ENCODE measurements around the gene FAM187B.
A peak's percentile ranks its signal among the peaks of the same experiment; 100 is the strongest.

Gene FAM187B

GRCh38 chr19:35220315-35220921, 8.1 kb downstream of the FAM187B start:
- Histone ChIP-seq H3K4me3 (ENCODE audit: low read depth, low read length) (no peak overlapping the region), H4K12ac (ENCODE audit: low read depth, low read length) (no peak overlapping the region), H3K9ac (ENCODE audit: low read length) (no peak overlapping the region), H4K8ac (ENCODE audit: low read depth, low read length) (no peak overlapping the region), H3K36me3 (ENCODE audit: control insufficient read depth in 1 of 2, insufficient read depth in 2 of 2, low read length in 2 of 2) (no peaks in the 10 kb centered on the region), H2BK120ac (ENCODE audit: insufficient read depth, low read length, poor library complexity) (no peak overlapping the region), H3K4me1 (ENCODE audit: control insufficient read depth in 1 of 2, insufficient read depth in 2 of 2, low read length in 2 of 2) (no peaks in the 10 kb centered on the region), H3K79me1 (ENCODE audit: low read length) (no peaks in the 10 kb centered on the region), H3K18ac (ENCODE audit: low read length) (no peak overlapping the region), H2BK5ac (ENCODE audit: low read depth, low read length, poor library complexity) (no peak overlapping the region), H2BK12ac (ENCODE audit: low read length) (no peak overlapping the region), H3K79me2 (ENCODE audit: control insufficient read depth, insufficient read depth, low read length, poor library complexity) (no peaks in the 10 kb centered on the region), H3K27me3 (ENCODE audit: insufficient read depth, low read length) (no peaks in the 10 kb centered on the region), H3K14ac (ENCODE audit: low read length) (no peak overlapping the region), H3K27ac (ENCODE audit: low read depth, low read length) (no peak overlapping the region), H3K4me2 (ENCODE audit: low read length) (no peak overlapping the region), H3K4ac (ENCODE audit: low read depth, low read length) (no peak overlapping the region), H2AFZ (ENCODE audit: insufficient read depth, low read length, poor library complexity) (no peak overlapping the region), H3K9me3 (ENCODE audit: insufficient read depth, low read depth, low read length) (peaks cover 10% of the 10 kb centered on the region), H4K91ac (ENCODE audit: low read depth, low read length) (no peak overlapping the region), H3K23ac (ENCODE audit: low read length) (no peak overlapping the region), H2AK5ac (ENCODE audit: low read length) (no peak overlapping the region)
- no CpG with 5 or more reads among the region's 3 CpGs for WGBS (ENCODE audit: extremely low coverage, insufficient coverage, insufficient read length)
- no peak for DNase-seq

DNA sequence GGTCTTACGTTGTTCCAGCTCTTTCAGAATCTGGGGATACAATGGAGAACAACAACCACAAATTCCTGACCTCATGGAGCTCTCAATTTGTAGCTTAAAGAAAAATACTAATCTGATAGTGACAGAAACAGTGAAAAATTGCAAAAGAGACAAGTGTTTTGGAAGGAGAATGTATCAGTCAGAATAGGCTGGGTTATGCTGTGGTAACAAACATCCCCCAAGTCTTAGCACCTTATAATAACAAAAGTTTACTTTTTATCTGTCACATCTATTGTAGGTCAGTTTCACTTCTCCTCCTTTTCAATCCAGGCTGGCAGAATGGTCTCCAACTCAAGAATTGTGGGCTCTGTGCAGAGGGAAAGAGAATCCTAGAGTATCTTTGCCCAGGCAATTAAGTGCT, 9.5 kb downstream of the FAM187B start:
- no CpG with 5 or more reads among the region's 1 CpG for WGBS (ENCODE audit: extremely low coverage, insufficient coverage, insufficient read length)
- Histone ChIP-seq H3K36me3 (ENCODE audit: control insufficient read depth in 1 of 2, insufficient read depth in 2 of 2, low read length in 2 of 2) (no peaks in the 10 kb centered on the region), H2AFZ (ENCODE audit: insufficient read depth, low read length, poor library complexity) (no peak overlapping the region), H2AK5ac (ENCODE audit: low read length) (no peak overlapping the region), H3K27me3 (ENCODE audit: insufficient read depth, low read length) (no peaks in the 10 kb centered on the region), H3K4ac (ENCODE audit: low read depth, low read length) (no peak overlapping the region), H3K79me1 (ENCODE audit: low read length) (no peaks in the 10 kb centered on the region), H3K9me3 (ENCODE audit: insufficient read depth, low read depth, low read length) (peaks cover 4% of the 10 kb centered on the region), H3K79me2 (ENCODE audit: control insufficient read depth, insufficient read depth, low read length, poor library complexity) (no peaks in the 10 kb centered on the region), H4K91ac (ENCODE audit: low read depth, low read length) (no peak overlapping the region), H3K4me3 (ENCODE audit: low read depth, low read length) (no peak overlapping the region), H2BK120ac (ENCODE audit: insufficient read depth, low read length, poor library complexity) (no peak overlapping the region), H3K4me1 (ENCODE audit: control insufficient read depth in 1 of 2, insufficient read depth in 2 of 2, low read length in 2 of 2) (no peaks in the 10 kb centered on the region), H4K8ac (ENCODE audit: low read depth, low read length) (no peak overlapping the region), H3K14ac (ENCODE audit: low read length) (no peak overlapping the region), H4K12ac (ENCODE audit: low read depth, low read length) (no peak overlapping the region), H3K18ac (ENCODE audit: low read length) (no peak overlapping the region), H3K4me2 (ENCODE audit: low read length) (no peak overlapping the region), H2BK5ac (ENCODE audit: low read depth, low read length, poor library complexity) (no peak overlapping the region), H3K23ac (ENCODE audit: low read length) (no peak overlapping the region), H3K27ac (ENCODE audit: low read depth, low read length) (no peak overlapping the region), H2BK12ac (ENCODE audit: low read length) (no peak overlapping the region), H3K9ac (ENCODE audit: low read length) (no peak overlapping the region)
- no peak for DNase-seq

DNA sequence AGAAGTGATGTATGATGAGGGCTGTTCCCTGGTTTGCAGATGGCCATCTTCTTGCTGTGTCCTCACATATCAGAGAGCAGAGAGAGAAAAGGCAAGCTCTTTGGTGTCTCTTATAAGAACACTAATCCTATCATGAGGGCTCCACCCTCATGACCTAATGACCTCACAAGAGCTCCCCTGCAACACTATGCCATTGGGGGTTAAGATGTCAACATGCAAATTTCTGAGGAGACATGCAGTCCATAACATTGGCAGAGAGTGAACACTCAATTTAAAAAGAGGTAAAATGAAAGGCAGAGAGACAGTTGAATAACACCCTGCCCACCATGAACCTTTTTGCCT, 10.9 kb downstream of the FAM187B start:
- no peak overlapping the region for H3K14ac ChIP-seq (ENCODE audit: low read length)
- no peak overlapping the region for H2BK5ac ChIP-seq (ENCODE audit: low read depth, low read length, poor library complexity)
- no peaks in the 10 kb centered on the region for H3K4me1 ChIP-seq (ENCODE audit: control insufficient read depth in 1 of 2, insufficient read depth in 2 of 2, low read length in 2 of 2)
- no peak overlapping the region for H3K9ac ChIP-seq (ENCODE audit: low read length)
- no peak overlapping the region for H2BK120ac ChIP-seq (ENCODE audit: insufficient read depth, low read length, poor library complexity)
- H3K18ac ChIP-seq (ENCODE audit: low read length): no peak overlapping the region
- H4K12ac ChIP-seq (ENCODE audit: low read depth, low read length): no peak overlapping the region
- no peak for DNase-seq
- H3K27me3 ChIP-seq (ENCODE audit: insufficient read depth, low read length): no peaks in the 10 kb centered on the region
- no peaks in the 10 kb centered on the region for H3K79me1 ChIP-seq (ENCODE audit: low read length)
- no peak overlapping the region for H4K91ac ChIP-seq (ENCODE audit: low read depth, low read length)
- H3K23ac ChIP-seq (ENCODE audit: low read length): no peak overlapping the region
- no peak overlapping the region for H3K4me2 ChIP-seq (ENCODE audit: low read length)
- H4K8ac ChIP-seq (ENCODE audit: low read depth, low read length): no peak overlapping the region
- no peak overlapping the region for H2BK12ac ChIP-seq (ENCODE audit: low read length)
- H3K79me2 ChIP-seq (ENCODE audit: control insufficient read depth, insufficient read depth, low read length, poor library complexity): no peaks in the 10 kb centered on the region
- H3K27ac ChIP-seq (ENCODE audit: low read depth, low read length): no peak overlapping the region
- H2AFZ ChIP-seq (ENCODE audit: insufficient read depth, low read length, poor library complexity): no peak overlapping the region
- no peak overlapping the region for H2AK5ac ChIP-seq (ENCODE audit: low read length)
- H3K36me3 ChIP-seq (ENCODE audit: control insufficient read depth in 1 of 2, insufficient read depth in 2 of 2, low read length in 2 of 2): no peaks in the 10 kb centered on the region
- H3K4ac ChIP-seq (ENCODE audit: low read depth, low read length): no peak overlapping the region
- H3K9me3 ChIP-seq (ENCODE audit: insufficient read depth, low read depth, low read length): no peaks in the 10 kb centered on the region
- no peak overlapping the region for H3K4me3 ChIP-seq (ENCODE audit: low read depth, low read length)

DNA sequence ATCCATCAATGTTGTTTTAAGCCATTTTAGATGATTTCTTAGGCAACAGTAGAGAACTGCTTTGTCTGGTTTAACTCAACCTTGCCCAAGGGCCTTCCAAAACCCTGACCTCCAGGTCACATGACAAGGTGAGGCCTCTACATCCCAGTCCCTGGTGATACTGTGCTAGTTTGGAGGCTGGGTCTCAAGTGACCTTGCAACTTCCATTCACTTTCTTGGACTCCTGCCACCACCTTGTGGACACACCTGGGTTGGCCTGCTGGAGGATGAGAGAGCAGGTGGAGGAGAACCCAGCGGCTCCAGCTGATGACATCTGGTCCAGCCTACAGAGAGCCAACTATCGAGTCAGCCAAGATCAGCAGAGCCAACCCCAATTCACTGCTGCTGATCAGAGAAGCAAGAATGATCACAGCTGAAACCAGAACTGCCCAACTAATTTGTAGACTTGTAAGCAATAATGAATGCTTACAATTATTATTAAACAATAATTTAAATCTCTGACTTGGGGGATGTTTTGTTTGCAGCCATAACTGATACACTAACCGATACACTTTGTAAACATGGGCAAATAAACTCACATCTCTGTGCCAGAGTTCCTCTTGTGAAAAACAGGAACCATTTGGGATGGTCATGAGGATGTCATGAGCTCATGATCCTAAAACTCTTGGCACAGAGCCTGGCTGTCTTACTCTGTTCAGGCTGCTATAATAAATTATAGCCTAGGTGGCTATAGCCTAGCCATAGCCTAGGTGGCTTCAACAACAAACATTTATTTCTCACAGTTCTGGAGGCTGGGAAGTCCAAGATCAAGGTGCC, 11.5 kb downstream of the FAM187B start:
- no peak overlapping the region for H4K12ac ChIP-seq (ENCODE audit: low read depth, low read length)
- H4K8ac ChIP-seq (ENCODE audit: low read depth, low read length): no peak overlapping the region
- H3K23ac ChIP-seq (ENCODE audit: low read length): no peak overlapping the region
- no peak overlapping the region for H2BK5ac ChIP-seq (ENCODE audit: low read depth, low read length, poor library complexity)
- H3K9me3 ChIP-seq (ENCODE audit: insufficient read depth, low read depth, low read length): no peaks in the 10 kb centered on the region
- H3K4me1 ChIP-seq (ENCODE audit: control insufficient read depth in 1 of 2, insufficient read depth in 2 of 2, low read length in 2 of 2): no peaks in the 10 kb centered on the region
- no peak overlapping the region for H2BK12ac ChIP-seq (ENCODE audit: low read length)
- H2AFZ ChIP-seq (ENCODE audit: insufficient read depth, low read length, poor library complexity): no peak overlapping the region
- DNase-seq: peak; percentile 48 to 75
- no peaks in the 10 kb centered on the region for H3K79me2 ChIP-seq (ENCODE audit: control insufficient read depth, insufficient read depth, low read length, poor library complexity)
- no peak overlapping the region for H3K4ac ChIP-seq (ENCODE audit: low read depth, low read length)
- no peak overlapping the region for H2BK120ac ChIP-seq (ENCODE audit: insufficient read depth, low read length, poor library complexity)
- H4K91ac ChIP-seq (ENCODE audit: low read depth, low read length): no peak overlapping the region
- WGBS (ENCODE audit: extremely low coverage, insufficient coverage, insufficient read length): no CpG with 5 or more reads among the region's 3 CpGs
- no peaks in the 10 kb centered on the region for H3K36me3 ChIP-seq (ENCODE audit: control insufficient read depth in 1 of 2, insufficient read depth in 2 of 2, low read length in 2 of 2)
- no peaks in the 10 kb centered on the region for H3K27me3 ChIP-seq (ENCODE audit: insufficient read depth, low read length)
- no peak overlapping the region for H3K18ac ChIP-seq (ENCODE audit: low read length)
- no peak overlapping the region for H3K27ac ChIP-seq (ENCODE audit: low read depth, low read length)
- no peaks in the 10 kb centered on the region for H3K79me1 ChIP-seq (ENCODE audit: low read length)
- H2AK5ac ChIP-seq (ENCODE audit: low read length): no peak overlapping the region
- no peak overlapping the region for H3K9ac ChIP-seq (ENCODE audit: low read length)
- no peak overlapping the region for H3K4me3 ChIP-seq (ENCODE audit: low read depth, low read length)
- H3K4me2 ChIP-seq (ENCODE audit: low read length): no peak overlapping the region
- no peak overlapping the region for H3K14ac ChIP-seq (ENCODE audit: low read length)
